GM18526 (cell line): ENCODE data around the gene EXOC3L4.

Experiments used
- POLR2A ChIP-seq: IDR thresholded peaks from 3 replicates; pipeline ENCODE4 v1.6.1; 2011; ENCODE audit not compliant: insufficient read length; ENCODE audit errors: extremely low read depth

The EXOC3L4 gene

GRCh38 chr14:103081951-103082350 lies 12.6 kb upstream of the EXOC3L4 start:
- TF ChIP-seq POLR2A = no peak

DNA sequence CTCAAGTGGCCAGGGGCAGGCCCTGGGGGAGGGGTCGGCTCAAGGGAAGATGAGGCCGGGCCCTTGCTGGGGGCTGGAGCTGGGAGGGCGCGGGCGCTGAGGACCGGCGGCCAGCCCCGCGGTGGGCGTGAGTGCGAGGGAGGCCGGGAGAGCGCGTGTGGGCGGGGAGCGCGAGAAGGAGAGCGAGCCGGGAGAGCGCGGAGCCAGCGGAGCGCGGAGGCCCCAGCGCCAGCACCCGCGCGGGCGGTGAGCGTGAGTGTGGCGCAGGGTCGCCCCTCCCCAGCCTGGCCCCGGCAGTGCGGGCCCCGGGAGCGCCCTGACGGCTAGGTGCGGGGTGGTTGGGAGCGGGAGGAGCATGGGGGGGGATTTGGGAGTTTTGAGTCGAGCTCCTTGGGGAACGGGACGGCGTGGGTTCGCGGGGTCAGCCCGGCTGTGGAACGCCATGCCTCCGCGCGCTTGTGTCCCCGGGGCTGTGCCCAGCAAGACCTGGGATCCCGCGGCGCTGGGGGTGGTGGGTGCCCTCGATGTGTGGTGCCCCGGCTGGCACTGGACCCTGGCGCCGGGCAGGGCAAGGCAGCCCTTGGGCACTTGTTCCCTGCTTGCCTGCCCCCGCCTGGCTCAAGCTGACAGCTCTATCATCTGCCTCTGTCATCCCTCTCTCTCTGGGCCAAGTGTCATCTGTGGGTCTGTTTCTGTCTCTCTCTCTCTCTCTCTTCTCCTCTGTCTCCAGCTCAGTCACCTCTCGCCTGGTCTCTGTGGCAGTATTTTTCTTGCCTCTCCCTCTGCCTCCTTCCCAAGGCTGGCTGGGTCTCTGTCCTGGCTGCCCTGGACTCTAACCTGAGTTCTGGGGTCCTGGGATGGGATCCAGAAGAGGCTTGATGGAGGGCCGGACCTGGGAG lies 10.3 kb upstream of the EXOC3L4 start, which contains the start of gene LBHD2:
Gene LBHD2, plus strand, starts transcription at position 190 of the 899 bp plus-strand sequence. CDS start 1,803 bp downstream, outside the sequence.
- TF ChIP-seq POLR2A = no peak

- TF ChIP-seq POLR2A = no peak
Measured at GRCh38 chr14:103085106-103086091, 9.1 kb upstream of the EXOC3L4 start.

DNA sequence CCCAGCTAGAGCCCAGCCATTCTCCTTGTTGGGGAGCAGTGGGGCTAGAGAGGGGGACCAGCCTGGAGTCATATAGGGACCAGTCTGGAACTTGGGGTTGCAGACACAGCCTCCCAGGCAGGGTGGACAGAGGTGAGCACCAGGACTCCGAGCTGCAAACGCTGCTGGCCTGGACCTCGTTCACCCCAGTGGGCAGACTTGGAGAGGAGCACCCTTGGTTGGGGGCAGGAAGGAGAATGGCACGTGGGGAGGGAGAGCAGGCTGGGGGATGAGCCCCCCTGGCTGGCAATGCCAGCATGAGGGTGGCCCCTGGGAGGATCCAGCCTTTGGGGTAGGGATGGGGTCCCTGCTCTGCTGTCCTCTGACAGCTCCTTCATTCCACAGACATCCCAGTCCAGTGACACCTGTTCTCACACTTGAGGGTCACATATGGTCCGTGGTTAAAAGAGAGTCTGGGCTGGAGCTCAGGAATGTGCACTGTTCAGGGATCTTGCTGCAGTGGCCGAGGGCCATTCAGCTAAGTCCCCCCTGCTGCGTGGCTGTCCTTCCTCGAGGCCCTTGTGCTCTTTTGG lies 7.7 kb upstream of the EXOC3L4 start:
- TF ChIP-seq POLR2A = no peak

DNA sequence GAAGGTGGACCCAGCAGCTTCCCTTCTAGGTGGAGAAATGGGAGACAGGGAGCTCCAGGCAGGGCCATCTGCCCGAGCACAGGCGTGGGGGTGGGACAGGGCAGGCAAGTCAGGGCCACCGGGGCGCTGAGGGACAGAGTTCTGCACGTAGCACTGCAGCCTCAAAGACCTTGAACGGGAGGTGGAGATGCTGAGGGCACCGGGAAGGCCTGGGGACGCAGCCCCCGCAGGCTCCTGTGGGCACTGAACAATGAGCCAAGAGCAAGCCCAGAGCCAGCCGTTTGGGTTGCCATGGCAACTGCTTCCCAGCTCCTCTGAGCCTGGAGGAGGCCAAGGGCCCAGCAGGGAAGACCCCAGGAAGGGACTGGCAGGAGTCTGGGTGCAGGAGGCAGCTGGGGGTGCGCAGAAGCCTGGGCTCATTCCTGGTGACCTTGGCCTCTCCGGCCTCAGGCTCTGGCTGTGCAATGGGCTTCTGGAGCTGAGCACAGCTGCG lies 7.1 kb upstream of the EXOC3L4 start:
- no peak for TF ChIP-seq POLR2A

DNA sequence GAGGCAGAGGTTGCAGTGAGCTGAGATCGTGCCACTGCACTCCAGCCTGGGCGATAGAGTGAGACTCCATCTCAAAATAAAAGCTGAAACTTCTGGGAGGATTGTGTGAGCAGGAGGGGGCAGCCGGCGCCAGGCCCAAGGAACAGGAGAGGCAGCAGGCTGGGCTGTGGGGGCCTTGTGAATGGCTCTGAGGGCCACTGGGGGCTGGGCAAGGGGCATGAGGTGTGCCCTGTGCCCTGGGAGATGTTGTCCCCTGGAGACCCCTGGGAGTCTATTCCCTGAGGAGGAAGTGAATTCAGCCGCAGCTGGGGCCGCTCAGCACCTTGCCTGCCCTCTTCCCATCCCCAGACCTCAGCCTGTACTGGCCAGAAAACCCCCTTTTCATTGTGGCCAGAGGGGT lies 5.6 kb upstream of the EXOC3L4 start:
- TF ChIP-seq POLR2A = no peak

DNA sequence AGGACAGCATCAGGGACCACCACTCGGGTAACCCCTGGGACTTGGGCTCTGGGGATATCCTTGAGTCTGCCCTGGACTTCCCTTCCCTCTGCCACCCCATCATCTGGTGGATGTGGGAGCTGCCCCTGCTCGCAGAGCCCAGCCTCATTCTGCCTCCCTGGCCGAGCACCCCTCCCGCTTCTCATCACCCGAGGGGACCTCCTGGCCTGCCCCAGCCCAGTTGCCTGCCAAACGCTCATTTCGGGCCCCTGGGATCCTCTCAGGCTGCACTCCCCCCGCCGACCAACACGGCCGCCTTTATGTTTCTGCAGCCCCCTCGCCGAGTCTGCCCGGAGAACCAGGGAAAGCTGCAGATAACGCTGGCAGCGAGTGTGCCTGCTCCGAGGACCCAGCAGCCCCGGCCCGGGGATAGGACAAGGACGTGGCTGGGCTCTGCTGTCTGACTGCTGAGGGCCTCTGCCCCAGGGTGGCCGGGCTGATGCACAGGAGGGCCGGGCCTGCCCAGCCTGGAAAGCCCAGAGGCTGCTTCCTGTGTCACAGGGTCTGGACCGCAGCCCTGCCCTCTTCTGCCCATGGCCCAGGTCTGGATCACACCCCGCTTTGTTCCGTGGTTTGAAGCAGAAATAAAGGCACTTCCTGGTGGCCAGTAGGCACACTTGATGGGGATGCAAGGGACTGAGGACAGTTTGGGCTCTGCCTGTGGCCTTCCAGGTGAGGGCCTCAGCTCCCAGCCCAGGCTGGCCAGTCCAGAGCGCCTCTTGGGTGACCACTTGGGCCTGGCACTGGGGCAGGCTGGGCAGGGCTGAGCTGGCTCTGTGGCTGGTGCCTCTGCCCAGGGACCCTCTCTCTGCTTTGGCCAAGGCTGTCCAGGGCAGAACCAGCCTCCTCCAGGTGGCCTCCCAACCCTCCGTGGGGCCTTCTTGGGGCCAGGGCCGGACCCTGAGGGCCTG lies 4.9 kb upstream of the EXOC3L4 start:
- TF ChIP-seq POLR2A = no peak

DNA sequence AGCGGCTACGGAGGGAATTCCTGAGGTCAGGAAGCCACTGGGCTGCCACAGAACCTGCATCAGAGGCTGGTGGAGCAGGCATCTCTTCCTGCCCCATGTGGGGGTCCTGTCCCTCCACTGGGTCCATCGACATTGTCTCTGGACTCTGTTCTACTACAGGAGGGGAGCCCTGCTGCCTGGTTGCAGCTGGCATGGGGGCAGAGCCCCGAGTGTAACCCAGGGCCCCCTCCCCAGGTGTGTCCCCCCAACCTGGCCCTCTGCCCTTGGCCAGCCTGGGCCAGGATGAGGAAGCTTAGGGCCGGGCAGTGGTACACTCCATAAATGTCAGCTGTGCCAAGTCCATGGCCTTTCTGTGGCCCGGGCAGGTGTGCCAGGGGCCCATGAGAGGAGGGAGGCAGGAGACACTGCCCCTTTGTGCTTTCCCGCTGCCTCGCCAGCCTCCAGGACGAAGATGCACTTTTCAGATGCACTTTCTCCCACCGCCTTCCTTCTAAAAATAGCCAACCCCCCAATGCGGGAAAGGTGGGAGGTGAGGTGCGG lies 4.0 kb upstream of the EXOC3L4 start:
- TF ChIP-seq POLR2A = no peak

DNA sequence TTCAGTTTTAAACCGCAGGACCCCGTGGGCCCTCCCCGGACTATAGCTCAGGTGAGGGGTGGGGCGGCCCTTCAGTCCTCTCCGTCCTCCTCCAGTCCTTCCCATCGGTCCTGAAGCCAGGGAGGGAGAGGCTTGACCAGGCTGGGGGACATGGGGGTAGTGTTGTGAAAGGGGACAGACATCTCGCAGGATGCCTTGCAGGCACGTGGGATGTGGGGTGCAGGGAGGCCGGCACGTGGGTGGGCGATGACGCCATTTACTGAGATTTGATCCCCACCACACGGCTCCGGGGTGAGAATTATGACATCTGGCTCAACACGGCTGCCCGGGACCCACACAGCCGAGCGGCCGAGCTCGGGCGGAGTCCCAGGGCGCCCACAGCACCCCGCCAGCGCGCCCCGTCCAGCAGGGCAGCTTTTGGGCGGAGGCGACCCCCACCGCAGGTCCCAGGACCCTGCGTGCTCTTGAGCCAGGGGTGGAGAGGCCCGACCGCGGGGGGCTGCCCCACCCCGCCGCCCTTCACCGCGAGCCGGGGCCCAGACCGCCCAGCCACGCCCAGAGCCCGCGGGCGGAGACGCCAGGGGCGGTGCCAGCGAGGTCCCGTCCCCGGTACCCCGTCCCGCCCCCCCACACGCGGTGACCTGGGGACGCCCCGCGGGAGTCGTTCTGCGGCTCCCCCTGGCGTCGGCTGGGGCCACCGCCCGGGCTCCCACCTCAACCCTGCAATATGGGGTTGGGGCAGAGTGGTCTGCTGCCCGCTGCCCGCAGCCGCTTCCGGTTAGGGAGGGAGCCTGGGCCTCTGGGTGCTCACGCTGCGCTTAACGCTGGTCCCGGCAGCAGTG lies 3.3 kb upstream of the EXOC3L4 start:
- no peak for TF ChIP-seq POLR2A

GRCh38 chr14:103091883-103092222 lies 2.7 kb upstream of the EXOC3L4 start:
- TF ChIP-seq POLR2A = no peak

- TF ChIP-seq POLR2A = no peak
Measured at GRCh38 chr14:103093856-103094405, 594 bp upstream of the EXOC3L4 start.

GRCh38 chr14:103095210-103095778 lies 769 bp downstream of the EXOC3L4 start:
- no peak for TF ChIP-seq POLR2A
